ENCODE measurements around the gene CCHCR1. TPM values are rescaled to one million over a fixed set of nuclear protein-coding genes. Genes with fewer than 3 reads are reported as not detected.

Gene CCHCR1
- polyA plus RNA-seq, 1 donor from 2014 or later: 19.7 TPM

DNA sequence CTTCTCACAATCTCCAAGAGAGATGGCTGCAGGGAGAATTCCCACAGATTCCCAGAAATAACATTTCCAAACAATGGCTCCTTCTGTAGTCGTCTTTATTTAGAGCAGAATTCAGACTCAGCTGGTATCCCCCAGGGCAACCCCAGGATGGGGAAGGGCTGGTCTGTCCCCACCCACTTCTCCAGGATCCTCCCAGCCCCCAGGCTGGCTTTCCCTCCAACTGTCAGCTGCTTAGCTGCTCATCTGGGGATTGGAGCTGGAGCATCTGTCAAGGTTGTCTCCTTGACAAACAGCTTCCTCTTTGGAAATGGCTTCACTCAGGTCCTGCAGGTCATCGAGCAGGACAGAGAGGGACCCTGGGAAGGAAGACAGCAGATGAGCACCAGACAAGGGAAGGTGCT lies 15.2 kb downstream of the CCHCR1 start:
- Histone ChIP-seq H3K9ac (ENCODE audit: low read length) (no peak overlapping the region), H3K27ac (ENCODE audit: low read length) (no peak overlapping the region), H3K4me3 (ENCODE audit: low read length) (no peak overlapping the region), H3K79me2 (replicated peaks; ENCODE audit: insufficient read depth, low read length) (no peaks in the 10 kb centered on the region), H3K9me3 (ENCODE audit: low read length) (no peaks in the 10 kb centered on the region), H3K9me2 (ENCODE audit: insufficient read depth, low read length) (no peaks in the 10 kb centered on the region), H4K20me1 (ENCODE audit: insufficient read depth) (no peaks in the 10 kb centered on the region), H2AFZ (ENCODE audit: low read depth, low read length) (no peak overlapping the region), H3F3A (ENCODE audit: insufficient read depth, low read length, poor library complexity, severe bottlenecking) (no peaks in the 10 kb centered on the region), H3K27me3 (ENCODE audit: insufficient read depth, low read depth, low read length) (no peaks in the 10 kb centered on the region), H3K36me3 (ENCODE audit: insufficient read depth, low read length) (no peaks in the 10 kb centered on the region), H3K4me2 (ENCODE audit: low read length) (no peak overlapping the region)
- TF ChIP-seq EP300 (conservative IDR thresholded peaks at IDR 0.05; ENCODE audit: poor library complexity, severe bottlenecking) (no peak), MXI1 (conservative IDR thresholded peaks at IDR 0.05; ENCODE audit: poor library complexity, severe bottlenecking) (no peak), RAD21 (conservative IDR thresholded peaks at IDR 0.05) (no peak), SMC3 (conservative IDR thresholded peaks at IDR 0.05; ENCODE audit: poor library complexity) (no peak), POLR2AphosphoS5 (IDR thresholded peaks at IDR 0.05) (no peak), TAF1 (IDR thresholded peaks at IDR 0.05; ENCODE audit: low read depth) (no peak), EZH2 (IDR thresholded peaks at IDR 0.05; ENCODE audit: borderline replicate concordance, insufficient read depth, low read length, poor library complexity, severe bottlenecking) (no peak)
- TF ChIP-seq, protein P1, sequence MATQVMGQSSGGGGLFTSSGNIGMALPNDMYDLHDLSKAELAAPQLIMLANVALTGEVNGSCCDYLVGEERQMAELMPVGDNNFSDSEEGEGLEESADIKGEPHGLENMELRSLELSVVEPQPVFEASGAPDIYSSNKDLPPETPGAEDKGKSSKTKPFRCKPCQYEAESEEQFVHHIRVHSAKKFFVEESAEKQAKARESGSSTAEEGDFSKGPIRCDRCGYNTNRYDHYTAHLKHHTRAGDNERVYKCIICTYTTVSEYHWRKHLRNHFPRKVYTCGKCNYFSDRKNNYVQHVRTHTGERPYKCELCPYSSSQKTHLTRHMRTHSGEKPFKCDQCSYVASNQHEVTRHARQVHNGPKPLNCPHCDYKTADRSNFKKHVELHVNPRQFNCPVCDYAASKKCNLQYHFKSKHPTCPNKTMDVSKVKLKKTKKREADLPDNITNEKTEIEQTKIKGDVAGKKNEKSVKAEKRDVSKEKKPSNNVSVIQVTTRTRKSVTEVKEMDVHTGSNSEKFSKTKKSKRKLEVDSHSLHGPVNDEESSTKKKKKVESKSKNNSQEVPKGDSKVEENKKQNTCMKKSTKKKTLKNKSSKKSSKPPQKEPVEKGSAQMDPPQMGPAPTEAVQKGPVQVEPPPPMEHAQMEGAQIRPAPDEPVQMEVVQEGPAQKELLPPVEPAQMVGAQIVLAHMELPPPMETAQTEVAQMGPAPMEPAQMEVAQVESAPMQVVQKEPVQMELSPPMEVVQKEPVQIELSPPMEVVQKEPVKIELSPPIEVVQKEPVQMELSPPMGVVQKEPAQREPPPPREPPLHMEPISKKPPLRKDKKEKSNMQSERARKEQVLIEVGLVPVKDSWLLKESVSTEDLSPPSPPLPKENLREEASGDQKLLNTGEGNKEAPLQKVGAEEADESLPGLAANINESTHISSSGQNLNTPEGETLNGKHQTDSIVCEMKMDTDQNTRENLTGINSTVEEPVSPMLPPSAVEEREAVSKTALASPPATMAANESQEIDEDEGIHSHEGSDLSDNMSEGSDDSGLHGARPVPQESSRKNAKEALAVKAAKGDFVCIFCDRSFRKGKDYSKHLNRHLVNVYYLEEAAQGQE (IDR thresholded peaks at IDR 0.05; ENCODE audit: borderline replicate concordance): no peak
- TF ChIP-seq, protein P2, sequence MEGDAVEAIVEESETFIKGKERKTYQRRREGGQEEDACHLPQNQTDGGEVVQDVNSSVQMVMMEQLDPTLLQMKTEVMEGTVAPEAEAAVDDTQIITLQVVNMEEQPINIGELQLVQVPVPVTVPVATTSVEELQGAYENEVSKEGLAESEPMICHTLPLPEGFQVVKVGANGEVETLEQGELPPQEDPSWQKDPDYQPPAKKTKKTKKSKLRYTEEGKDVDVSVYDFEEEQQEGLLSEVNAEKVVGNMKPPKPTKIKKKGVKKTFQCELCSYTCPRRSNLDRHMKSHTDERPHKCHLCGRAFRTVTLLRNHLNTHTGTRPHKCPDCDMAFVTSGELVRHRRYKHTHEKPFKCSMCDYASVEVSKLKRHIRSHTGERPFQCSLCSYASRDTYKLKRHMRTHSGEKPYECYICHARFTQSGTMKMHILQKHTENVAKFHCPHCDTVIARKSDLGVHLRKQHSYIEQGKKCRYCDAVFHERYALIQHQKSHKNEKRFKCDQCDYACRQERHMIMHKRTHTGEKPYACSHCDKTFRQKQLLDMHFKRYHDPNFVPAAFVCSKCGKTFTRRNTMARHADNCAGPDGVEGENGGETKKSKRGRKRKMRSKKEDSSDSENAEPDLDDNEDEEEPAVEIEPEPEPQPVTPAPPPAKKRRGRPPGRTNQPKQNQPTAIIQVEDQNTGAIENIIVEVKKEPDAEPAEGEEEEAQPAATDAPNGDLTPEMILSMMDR (IDR thresholded peaks at IDR 0.05; ENCODE audit: poor library complexity, severe bottlenecking): no peak

GRCh38 chr6:31140643-31141042 lies 17.0 kb downstream of the CCHCR1 start:
- Histone ChIP-seq H3K36me3 (ENCODE audit: insufficient read depth, low read length) (no peaks in the 10 kb centered on the region), H3K27ac (ENCODE audit: low read length) (no peak overlapping the region), H3K4me3 (ENCODE audit: low read length) (no peak overlapping the region), H3K27me3 (ENCODE audit: insufficient read depth, low read depth, low read length) (no peaks in the 10 kb centered on the region), H3F3A (ENCODE audit: insufficient read depth, low read length, poor library complexity, severe bottlenecking) (no peaks in the 10 kb centered on the region), H3K79me2 (replicated peaks; ENCODE audit: insufficient read depth, low read length) (no peaks in the 10 kb centered on the region), H3K9me3 (ENCODE audit: low read length) (no peaks in the 10 kb centered on the region), H3K4me2 (ENCODE audit: low read length) (no peak overlapping the region), H3K9ac (ENCODE audit: low read length) (no peak overlapping the region), H2AFZ (ENCODE audit: low read depth, low read length) (no peak overlapping the region), H4K20me1 (ENCODE audit: insufficient read depth) (no peaks in the 10 kb centered on the region), H3K9me2 (ENCODE audit: insufficient read depth, low read length) (no peaks in the 10 kb centered on the region)
- TF ChIP-seq POLR2AphosphoS5 (IDR thresholded peaks at IDR 0.05) (no peak), TAF1 (IDR thresholded peaks at IDR 0.05; ENCODE audit: low read depth) (no peak), MXI1 (conservative IDR thresholded peaks at IDR 0.05; ENCODE audit: poor library complexity, severe bottlenecking) (no peak), EP300 (conservative IDR thresholded peaks at IDR 0.05; ENCODE audit: poor library complexity, severe bottlenecking) (no peak), SMC3 (conservative IDR thresholded peaks at IDR 0.05; ENCODE audit: poor library complexity) (no peak), RAD21 (conservative IDR thresholded peaks at IDR 0.05) (no peak), EZH2 (IDR thresholded peaks at IDR 0.05; ENCODE audit: borderline replicate concordance, insufficient read depth, low read length, poor library complexity, severe bottlenecking) (no peak)
- TF ChIP-seq, protein P1 (IDR thresholded peaks at IDR 0.05; ENCODE audit: borderline replicate concordance): no peak
- TF ChIP-seq, protein P2 (IDR thresholded peaks at IDR 0.05; ENCODE audit: poor library complexity, severe bottlenecking): no peak
